GM12878 (cell line): Measurements from ENCODE around the gene ETV6. TPM values are rescaled to one million over a fixed set of nuclear protein-coding genes. Genes with fewer than 3 reads are reported as not detected.

Experiments used
- CREB1 ChIP-seq: IDR thresholded peaks from 2 replicates; pipeline ENCODE4 v1.6.1; 2012; ENCODE audit warnings: low read depth, mild to moderate bottlenecking, inconsistent platforms
- CUX1 ChIP-seq: IDR thresholded peaks from 2 replicates; pipeline ENCODE4 v1.6.1; 2012; ENCODE audit warnings: improper control_type of control experiment, low read depth, low read length; ENCODE audit not compliant: insufficient replicate concordance
- EP300 ChIP-seq, 2 experiments: fragments of 150-350 bp in 1 of 2; IDR thresholded peaks; 2 replicates each; pipeline ENCODE4 v1.6.1; 2011 to 2012; ENCODE audit warnings: low read depth in 2 of 2, low read length in 2 of 2, borderline replicate concordance in 1 of 2, improper control_type of control experiment in 1 of 2, inconsistent platforms in 1 of 2; ENCODE audit not compliant: control insufficient read depth in 1 of 2
- ETV6 ChIP-seq, 2 experiments: fragments of 450-650 bp in 1 of 2; IDR thresholded peaks in 1 of 2; conservative IDR thresholded peaks in 1 of 2; 2 replicates each; pipeline ENCODE4 v1.6.1; 2014; ENCODE audit warnings: antibody characterized with exemption in 1 of 2, borderline replicate concordance in 1 of 2, low read depth in 1 of 2, mild to moderate bottlenecking in 1 of 2, moderate library complexity in 1 of 2
- FOXM1 ChIP-seq: IDR thresholded peaks from 2 replicates; pipeline ENCODE4 v1.6.1; 2012; ENCODE audit warnings: low read depth, mild to moderate bottlenecking, inconsistent platforms, low read length, moderate library complexity
- HDGF ChIP-seq: fragments of 450-650 bp; IDR thresholded peaks from 2 replicates; pipeline ENCODE4 v1.6.1; 2016; ENCODE audit warnings: antibody characterized with exemption
- IKZF1 ChIP-seq: fragments of 450-650 bp; conservative IDR thresholded peaks from 2 replicates; pipeline ENCODE4 v1.6.1; 2017; ENCODE audit warnings: antibody characterized with exemption, mild to moderate bottlenecking
- IKZF2 ChIP-seq, 2 experiments: fragments of 450-650 bp; IDR thresholded peaks; 2 replicates each; pipeline ENCODE4 v1.6.1; 2017; ENCODE audit warnings: mild to moderate bottlenecking in 2 of 2, moderate library complexity in 2 of 2
- IRF3 ChIP-seq: fragments of 450-650 bp; IDR thresholded peaks from 2 replicates; pipeline ENCODE4 v1.6.1; 2014; ENCODE audit warnings: mild to moderate bottlenecking
- KLF5 ChIP-seq: fragments of 450-650 bp; IDR thresholded peaks from 2 replicates; pipeline ENCODE4 v1.6.1; 2014; ENCODE audit warnings: mild to moderate bottlenecking; ENCODE audit not compliant: partially characterized antibody
- MTA3 ChIP-seq: IDR thresholded peaks from 2 replicates; pipeline ENCODE4 v1.6.1; 2012; ENCODE audit warnings: low read length, inconsistent platforms, borderline replicate concordance
- MYC ChIP-seq: IDR thresholded peaks from 2 replicates; pipeline ENCODE4 v1.6.1; 2011; ENCODE audit warnings: mild to moderate bottlenecking, low read length, moderate library complexity, inconsistent platforms; ENCODE audit not compliant: insufficient read depth, insufficient replicate concordance, insufficient read length, severe bottlenecking
- NR2F1 ChIP-seq: fragments of 450-650 bp; conservative IDR thresholded peaks from 2 replicates; pipeline ENCODE4 v1.6.1; 2017; ENCODE audit warnings: mild to moderate bottlenecking
- PAX5 ChIP-seq: IDR thresholded peaks from 2 replicates; pipeline ENCODE4 v1.6.1; 2011; ENCODE audit warnings: low read depth, low read length, borderline replicate concordance
- RAD21 ChIP-seq: IDR thresholded peaks from 2 replicates; pipeline ENCODE4 v1.6.1; 2011; ENCODE audit warnings: mild to moderate bottlenecking, low read depth, low read length, moderate library complexity; ENCODE audit not compliant: insufficient read depth
- RAD51 ChIP-seq: fragments of 450-650 bp; IDR thresholded peaks from 2 replicates; pipeline ENCODE4 v1.6.1; 2016; ENCODE audit warnings: moderate library complexity, mild to moderate bottlenecking, inconsistent platforms
- RELB ChIP-seq: fragments of 450-650 bp; IDR thresholded peaks from 2 replicates; pipeline ENCODE4 v1.6.1; 2017; ENCODE audit warnings: low read depth, mild to moderate bottlenecking, moderate library complexity
- USF1 ChIP-seq: IDR thresholded peaks from 2 replicates; pipeline ENCODE4 v1.6.1; 2011; ENCODE audit warnings: borderline replicate concordance, low read depth, mild to moderate bottlenecking, moderate library complexity, mixed read lengths, low read length; ENCODE audit not compliant: insufficient read depth; ENCODE audit errors: extremely low read length
- ZNF274 ChIP-seq: IDR thresholded peaks from one replicate; pipeline ENCODE4 v1.8.0; 2011; ENCODE audit not compliant: insufficient read length, insufficient read depth
- ZNF384 ChIP-seq: IDR thresholded peaks from 2 replicates; pipeline ENCODE4 v1.6.1; 2012; ENCODE audit warnings: low read depth, mild to moderate bottlenecking, low read length, improper control_type of control experiment, borderline replicate concordance
- polyA plus RNA-seq, 11 experiments: library from polyadenylated mRNA; depleted of rRNA in 4 of 11; unstranded in 6 of 11; stranded (reverse) in 5 of 11; fragments of >200 nt; fragmentation: Nextera tagmentation in 4 of 11; fragmentation: Illumina TruSeq in 1 of 11; extraction: Ambion mirVana in 4 of 11; extraction: Trizol in 1 of 11; gene quantifications; 1 replicate in 1 of 11; 2 replicates in 10 of 11; pipeline versions ENCODE4 v1.2.1 to v1.2.3, GENCODE V29; 2011 to 2016; ENCODE audit warnings: inconsistent platforms in 2 of 11, missing spikeins in 2 of 11, low read depth in 1 of 11
- total RNA-seq, 4 experiments: library from RNA; depleted of rRNA in 3 of 4; stranded (reverse); fragments of >200 nt in 3 of 4; fragmentation: Illumina TruSeq in 1 of 4; extraction: Trizol in 1 of 4; gene quantifications; 2 replicates each; pipeline versions ENCODE4 v1.2.1 to v1.2.3, GENCODE V29; 2013 to 2021

The ETV6 gene
- total and polyA plus RNA-seq, 10 of the 15 experiments (the other 5 are each of a cell fraction or from before 2014, with no cell fraction given) = 6.6 to 74.8 (median 24.6) TPM

- TF ChIP-seq PAX5 = no peak
- no peak for TF ChIP-seq USF1
- TF ChIP-seq IKZF2 (IDR thresholded peaks at IDR 0.05) = peak; percentile 69; a peak in 3 of 4 replicates
- no peak for TF ChIP-seq ZNF274
- TF ChIP-seq IKZF1 = peak; percentile 71
- TF ChIP-seq ZNF384 = no peak
- no peak for TF ChIP-seq HDGF
- 0 out of 4 replicates have a peak, but pooled peaks of 1 of the 2 experiments have one; percentile 11 for TF ChIP-seq ETV6 (conservative IDR thresholded peaks at IDR 0.05 in 1 of 2, IDR thresholded peaks at IDR 0.05 in 1 of 2; ENCODE audit: borderline replicate concordance in 1 of 2, low read depth in 1 of 2)
- TF ChIP-seq KLF5 = no peak
- TF ChIP-seq CUX1 = no peak
- TF ChIP-seq IRF3 = no peak
- TF ChIP-seq RAD51 = no peak
- TF ChIP-seq RELB = peak; percentile 83
- TF ChIP-seq CREB1 = no peak
- TF ChIP-seq MTA3 = peak; percentile 53; the same call in 1 of the 2 replicates
- TF ChIP-seq FOXM1 = no peak
- no peak for TF ChIP-seq MYC
- TF ChIP-seq RAD21 = no peak; the same call in 1 of the 2 replicates
- no peak for TF ChIP-seq EP300 (IDR thresholded peaks at IDR 0.05; ENCODE audit: borderline replicate concordance in 1 of 2, control insufficient read depth in 1 of 2, low read depth in 2 of 2, low read length in 2 of 2)
- peak; percentile 82; the same call in 1 of the 2 replicates for TF ChIP-seq NR2F1
These were observed 180.9 kb downstream of the ETV6 start (continued) for GRCh38 chr12:11830307-11830801.
